Measurements from ENCODE around the gene FBXW7. TPM values are rescaled to one million over a fixed set of nuclear protein-coding genes. Genes with fewer than 3 reads are reported as not detected.

Gene FBXW7
- total RNA-seq, 1 experiment from 2014 or later = 23.0 TPM

DNA sequence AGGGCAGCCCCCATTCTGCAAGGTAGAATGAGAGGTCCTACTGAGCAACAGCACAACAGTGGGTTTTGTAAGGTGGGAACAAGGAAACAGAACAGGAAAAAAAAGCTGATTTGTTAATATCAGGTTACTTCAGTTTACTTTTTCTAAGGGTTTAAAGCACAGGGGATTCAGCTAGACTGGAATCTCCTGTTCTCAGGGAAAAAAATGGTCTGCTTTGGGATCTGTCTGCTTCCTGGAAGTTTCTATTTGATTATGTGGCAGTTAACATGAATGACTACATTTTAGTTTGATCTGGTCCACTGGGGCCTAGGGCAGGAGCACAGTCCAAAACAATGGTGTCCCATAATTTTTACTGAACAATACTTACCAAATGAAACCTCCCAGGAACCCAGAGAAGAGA is 104.6 kb downstream of the FBXW7 start:
- Histone ChIP-seq H4K20me1 (ENCODE audit: insufficient read depth) (no peaks in the 10 kb centered on the region; the same call in 1 of the 2 replicates), H2AFZ (ENCODE audit: low read depth, low read length, poor library complexity, severe bottlenecking) (no peak overlapping the region), H3K36me3 (ENCODE audit: control insufficient read depth in 1 of 2, insufficient read depth in 2 of 2, low read length in 2 of 2) (no peaks in the 10 kb centered on the region), H3K9ac (ENCODE audit: low read length) (no peak overlapping the region), H3K4me3 (replicated peaks in 1 of 2; ENCODE audit: low read depth in 1 of 2, low read length in 2 of 2) (no peak overlapping the region), H3K4me1 (ENCODE audit: control insufficient read depth in 1 of 2, insufficient read depth in 2 of 2, low read length in 2 of 2) (no peaks in the 10 kb centered on the region), H3K27me3 (ENCODE audit: insufficient read depth, low read length) (no peaks in the 10 kb centered on the region), H3K27ac (ENCODE audit: low read depth, low read length) (no peak overlapping the region), H3K4me2 (ENCODE audit: low read length) (no peak overlapping the region), H3K9me3 (ENCODE audit: control insufficient read depth in 1 of 2, insufficient read depth in 1 of 2, low read depth in 1 of 2, low read length in 2 of 2) (no peaks in the 10 kb centered on the region), H3K9me2 (ENCODE audit: insufficient read depth) (no peaks in the 10 kb centered on the region), H3K79me2 (ENCODE audit: insufficient read depth, low read length) (peaks cover 42% of the 10 kb centered on the region)
- BruUV-seq (replicated peaks) = no TSS peak
- ATAC-seq (no peak), DNase-seq (ENCODE audit: low read depth, low spot score) (no peak)
- CTCF ChIA-PET = no interaction called here
- POLR2A ChIA-PET = no interaction called here
- RAD21 ChIA-PET (ENCODE audit: low non-redundant PET in 1 of 2, low total read pairs in 2 of 2, uncharacterized antibody in 2 of 2, unreplicated experiment in 2 of 2) = no interaction called here
- intact Hi-C loops (cut with micrococcal nuclease) = no loop called here
- TF ChIP-seq POLR2A (IDR thresholded peaks at IDR 0.05; ENCODE audit: borderline replicate concordance, extremely low read depth, insufficient read depth, insufficient read length) (no peak), TCF7L2 (IDR thresholded peaks at IDR 0.05; ENCODE audit: borderline replicate concordance, extremely low read depth, insufficient read depth, insufficient read length) (no peak), YY1 (IDR thresholded peaks at IDR 0.05; ENCODE audit: extremely low read depth, insufficient replicate concordance, low read depth, low read length) (no peak), SIN3A (IDR thresholded peaks at IDR 0.05; ENCODE audit: low read depth) (no peak), ZFX (IDR thresholded peaks at IDR 0.05) (no peak), CEBPB (IDR thresholded peaks at IDR 0.05; ENCODE audit: low read depth) (no peak), FOSL1 (IDR thresholded peaks at IDR 0.05; ENCODE audit: low read depth) (no peak), SRF (IDR thresholded peaks at IDR 0.05; ENCODE audit: low read depth) (no peak), EGR1 (IDR thresholded peaks at IDR 0.05; ENCODE audit: low read depth) (no peak), POLR2AphosphoS5 (IDR thresholded peaks at IDR 0.05; ENCODE audit: low read depth, low read length) (no peak), RAD21 (IDR thresholded peaks at IDR 0.05; ENCODE audit: low read depth) (no peak)
- TF ChIP-seq, protein P1, sequence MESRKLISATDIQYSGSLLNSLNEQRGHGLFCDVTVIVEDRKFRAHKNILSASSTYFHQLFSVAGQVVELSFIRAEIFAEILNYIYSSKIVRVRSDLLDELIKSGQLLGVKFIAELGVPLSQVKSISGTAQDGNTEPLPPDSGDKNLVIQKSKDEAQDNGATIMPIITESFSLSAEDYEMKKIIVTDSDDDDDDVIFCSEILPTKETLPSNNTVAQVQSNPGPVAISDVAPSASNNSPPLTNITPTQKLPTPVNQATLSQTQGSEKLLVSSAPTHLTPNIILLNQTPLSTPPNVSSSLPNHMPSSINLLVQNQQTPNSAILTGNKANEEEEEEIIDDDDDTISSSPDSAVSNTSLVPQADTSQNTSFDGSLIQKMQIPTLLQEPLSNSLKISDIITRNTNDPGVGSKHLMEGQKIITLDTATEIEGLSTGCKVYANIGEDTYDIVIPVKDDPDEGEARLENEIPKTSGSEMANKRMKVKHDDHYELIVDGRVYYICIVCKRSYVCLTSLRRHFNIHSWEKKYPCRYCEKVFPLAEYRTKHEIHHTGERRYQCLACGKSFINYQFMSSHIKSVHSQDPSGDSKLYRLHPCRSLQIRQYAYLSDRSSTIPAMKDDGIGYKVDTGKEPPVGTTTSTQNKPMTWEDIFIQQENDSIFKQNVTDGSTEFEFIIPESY (IDR thresholded peaks at IDR 0.05; ENCODE audit: extremely low read depth, insufficient replicate concordance, low read length) = no peak
- TF ChIP-seq, protein P2, sequence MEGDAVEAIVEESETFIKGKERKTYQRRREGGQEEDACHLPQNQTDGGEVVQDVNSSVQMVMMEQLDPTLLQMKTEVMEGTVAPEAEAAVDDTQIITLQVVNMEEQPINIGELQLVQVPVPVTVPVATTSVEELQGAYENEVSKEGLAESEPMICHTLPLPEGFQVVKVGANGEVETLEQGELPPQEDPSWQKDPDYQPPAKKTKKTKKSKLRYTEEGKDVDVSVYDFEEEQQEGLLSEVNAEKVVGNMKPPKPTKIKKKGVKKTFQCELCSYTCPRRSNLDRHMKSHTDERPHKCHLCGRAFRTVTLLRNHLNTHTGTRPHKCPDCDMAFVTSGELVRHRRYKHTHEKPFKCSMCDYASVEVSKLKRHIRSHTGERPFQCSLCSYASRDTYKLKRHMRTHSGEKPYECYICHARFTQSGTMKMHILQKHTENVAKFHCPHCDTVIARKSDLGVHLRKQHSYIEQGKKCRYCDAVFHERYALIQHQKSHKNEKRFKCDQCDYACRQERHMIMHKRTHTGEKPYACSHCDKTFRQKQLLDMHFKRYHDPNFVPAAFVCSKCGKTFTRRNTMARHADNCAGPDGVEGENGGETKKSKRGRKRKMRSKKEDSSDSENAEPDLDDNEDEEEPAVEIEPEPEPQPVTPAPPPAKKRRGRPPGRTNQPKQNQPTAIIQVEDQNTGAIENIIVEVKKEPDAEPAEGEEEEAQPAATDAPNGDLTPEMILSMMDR (IDR thresholded peaks at IDR 0.05 in 2 of 3, conservative IDR thresholded peaks at IDR 0.05 in 1 of 3; ENCODE audit: borderline replicate concordance in 1 of 3, insufficient read depth in 1 of 3, low read depth in 2 of 3, low read length in 2 of 3) = no peak
- TF ChIP-seq, protein P3, sequence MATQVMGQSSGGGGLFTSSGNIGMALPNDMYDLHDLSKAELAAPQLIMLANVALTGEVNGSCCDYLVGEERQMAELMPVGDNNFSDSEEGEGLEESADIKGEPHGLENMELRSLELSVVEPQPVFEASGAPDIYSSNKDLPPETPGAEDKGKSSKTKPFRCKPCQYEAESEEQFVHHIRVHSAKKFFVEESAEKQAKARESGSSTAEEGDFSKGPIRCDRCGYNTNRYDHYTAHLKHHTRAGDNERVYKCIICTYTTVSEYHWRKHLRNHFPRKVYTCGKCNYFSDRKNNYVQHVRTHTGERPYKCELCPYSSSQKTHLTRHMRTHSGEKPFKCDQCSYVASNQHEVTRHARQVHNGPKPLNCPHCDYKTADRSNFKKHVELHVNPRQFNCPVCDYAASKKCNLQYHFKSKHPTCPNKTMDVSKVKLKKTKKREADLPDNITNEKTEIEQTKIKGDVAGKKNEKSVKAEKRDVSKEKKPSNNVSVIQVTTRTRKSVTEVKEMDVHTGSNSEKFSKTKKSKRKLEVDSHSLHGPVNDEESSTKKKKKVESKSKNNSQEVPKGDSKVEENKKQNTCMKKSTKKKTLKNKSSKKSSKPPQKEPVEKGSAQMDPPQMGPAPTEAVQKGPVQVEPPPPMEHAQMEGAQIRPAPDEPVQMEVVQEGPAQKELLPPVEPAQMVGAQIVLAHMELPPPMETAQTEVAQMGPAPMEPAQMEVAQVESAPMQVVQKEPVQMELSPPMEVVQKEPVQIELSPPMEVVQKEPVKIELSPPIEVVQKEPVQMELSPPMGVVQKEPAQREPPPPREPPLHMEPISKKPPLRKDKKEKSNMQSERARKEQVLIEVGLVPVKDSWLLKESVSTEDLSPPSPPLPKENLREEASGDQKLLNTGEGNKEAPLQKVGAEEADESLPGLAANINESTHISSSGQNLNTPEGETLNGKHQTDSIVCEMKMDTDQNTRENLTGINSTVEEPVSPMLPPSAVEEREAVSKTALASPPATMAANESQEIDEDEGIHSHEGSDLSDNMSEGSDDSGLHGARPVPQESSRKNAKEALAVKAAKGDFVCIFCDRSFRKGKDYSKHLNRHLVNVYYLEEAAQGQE (IDR thresholded peaks at IDR 0.05; ENCODE audit: low read depth) = no peak
- TF ChIP-seq, protein P4, sequence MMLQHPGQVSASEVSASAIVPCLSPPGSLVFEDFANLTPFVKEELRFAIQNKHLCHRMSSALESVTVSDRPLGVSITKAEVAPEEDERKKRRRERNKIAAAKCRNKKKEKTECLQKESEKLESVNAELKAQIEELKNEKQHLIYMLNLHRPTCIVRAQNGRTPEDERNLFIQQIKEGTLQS (IDR thresholded peaks at IDR 0.05) = no peak
- TF ChIP-seq, protein P5, sequence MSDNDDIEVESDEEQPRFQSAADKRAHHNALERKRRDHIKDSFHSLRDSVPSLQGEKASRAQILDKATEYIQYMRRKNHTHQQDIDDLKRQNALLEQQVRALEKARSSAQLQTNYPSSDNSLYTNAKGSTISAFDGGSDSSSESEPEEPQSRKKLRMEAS (IDR thresholded peaks at IDR 0.05) = no peak

Data from HCT116 (cell line).